Measurements from ENCODE around the gene RPS6KL1.

Gene RPS6KL1

GRCh38 chr14:74911704-74912103, 11.4 kb downstream of the RPS6KL1 start:
- Histone ChIP-seq H4K8ac (ENCODE audit: low read length) (no peak overlapping the region), H2BK5ac (ENCODE audit: low read depth, low read length, poor library complexity, severe bottlenecking) (no peak overlapping the region), H3K18ac (ENCODE audit: low read depth in 1 of 2, low read length in 2 of 2) (no peak overlapping the region), H2AFZ (ENCODE audit: low read depth, low read length) (no peak overlapping the region), H3K4ac (ENCODE audit: low read depth in 1 of 2, low read length in 2 of 2) (no peak overlapping the region), H3K27ac (ENCODE audit: low read length, poor library complexity, severe bottlenecking) (no peak overlapping the region), H3K4me1 (ENCODE audit: control insufficient read depth, insufficient read depth, low read depth, low read length) (peaks cover 4% of the 10 kb centered on the region), H2AK5ac (ENCODE audit: low read length, severe bottlenecking) (no peak overlapping the region), H3K27me3 (ENCODE audit: control insufficient read depth in 1 of 2, insufficient read depth in 1 of 2, low read length in 2 of 2) (no peaks in the 10 kb centered on the region), H4K91ac (ENCODE audit: low read length) (no peak overlapping the region), H2BK15ac (ENCODE audit: low read depth, poor library complexity, severe bottlenecking) (no peak overlapping the region), H2BK120ac (ENCODE audit: low read depth, low read length) (no peak overlapping the region), H2BK12ac (ENCODE audit: low read length in 2 of 2) (no peak overlapping the region), H3K14ac (ENCODE audit: low read length in 2 of 2) (no peak overlapping the region), H3K23ac (ENCODE audit: low read length in 2 of 2) (no peak overlapping the region), H3K79me1 (replicated peaks; ENCODE audit: low read length, poor library complexity, severe bottlenecking) (no peaks in the 10 kb centered on the region), H3K4me2 (ENCODE audit: low read length, poor library complexity, severe bottlenecking) (no peak overlapping the region), H3K4me3 (ENCODE audit: insufficient read depth in 1 of 2, low read depth in 1 of 2, low read length in 2 of 2) (no peak overlapping the region), H3K9ac (ENCODE audit: low read length) (no peak overlapping the region), H3K36me3 (ENCODE audit: control insufficient read depth in 1 of 2, insufficient read depth in 2 of 2, low read depth in 1 of 2, low read length in 2 of 2) (peaks cover 2 to 15% of the 10 kb centered on the region in 2 experiments), H3K9me3 (ENCODE audit: control insufficient read depth, low read length) (no peaks in the 10 kb centered on the region)
- 98% methylated on average over 5 of the region's 5 CpGs for WGBS
- DNase-seq = no peak

- Histone ChIP-seq H3K27me3 (ENCODE audit: control insufficient read depth in 1 of 2, insufficient read depth in 1 of 2, low read length in 2 of 2) (no peaks in the 10 kb centered on the region), H3K9me3 (ENCODE audit: control insufficient read depth, low read length) (no peaks in the 10 kb centered on the region), H4K8ac (ENCODE audit: low read length) (no peak overlapping the region), H3K4me3 (ENCODE audit: insufficient read depth in 1 of 2, low read depth in 1 of 2, low read length in 2 of 2) (no peak overlapping the region), H2AK5ac (ENCODE audit: low read length, severe bottlenecking) (no peak overlapping the region), H2BK12ac (ENCODE audit: low read length in 2 of 2) (no peak overlapping the region), H3K27ac (ENCODE audit: low read length, poor library complexity, severe bottlenecking) (no peak overlapping the region), H3K79me1 (replicated peaks; ENCODE audit: low read length, poor library complexity, severe bottlenecking) (no peaks in the 10 kb centered on the region), H3K4ac (ENCODE audit: low read depth in 1 of 2, low read length in 2 of 2) (no peak overlapping the region), H4K91ac (ENCODE audit: low read length) (no peak overlapping the region), H2BK5ac (ENCODE audit: low read depth, low read length, poor library complexity, severe bottlenecking) (no peak overlapping the region), H2AFZ (ENCODE audit: low read depth, low read length) (no peak overlapping the region), H3K4me2 (ENCODE audit: low read length, poor library complexity, severe bottlenecking) (no peak overlapping the region), H2BK15ac (ENCODE audit: low read depth, poor library complexity, severe bottlenecking) (no peak overlapping the region), H2BK120ac (ENCODE audit: low read depth, low read length) (no peak overlapping the region), H3K23ac (ENCODE audit: low read length in 2 of 2) (no peak overlapping the region), H3K4me1 (ENCODE audit: control insufficient read depth, insufficient read depth, low read depth, low read length) (peaks cover 7% of the 10 kb centered on the region), H3K36me3 (ENCODE audit: control insufficient read depth in 1 of 2, insufficient read depth in 2 of 2, low read depth in 1 of 2, low read length in 2 of 2) (peaks cover 6 to 20% of the 10 kb centered on the region in 2 experiments), H3K9ac (ENCODE audit: low read length) (no peak overlapping the region), H3K18ac (ENCODE audit: low read depth in 1 of 2, low read length in 2 of 2) (no peak overlapping the region), H3K14ac (ENCODE audit: low read length in 2 of 2) (no peak overlapping the region)
- DNase-seq = no peak
- WGBS = 97% methylated on average over 5 of the region's 6 CpGs
Observed at GRCh38 chr14:74911221-74911620, 11.8 kb downstream of the RPS6KL1 start.

DNA sequence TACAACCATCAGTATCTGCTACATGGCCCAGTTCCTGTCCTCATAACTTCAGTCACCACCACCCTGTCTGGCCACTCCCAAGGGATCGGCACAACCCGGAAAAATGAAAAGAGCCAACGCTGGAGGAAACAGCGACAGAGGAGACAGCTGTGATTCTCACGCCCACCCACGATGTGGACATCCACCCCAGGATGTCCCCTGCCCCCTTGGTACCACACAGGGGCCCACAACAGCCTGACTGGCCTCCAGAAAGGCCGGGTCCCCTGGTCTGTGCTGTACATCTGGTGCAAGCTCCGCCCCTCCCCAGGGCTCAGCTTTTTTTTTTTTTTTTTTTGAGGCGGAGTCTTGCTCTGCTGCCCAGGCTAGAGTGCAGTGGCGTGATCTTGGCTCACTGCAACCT, 12.5 kb downstream of the RPS6KL1 start:
- no peaks in the 10 kb centered on the region for H3K27me3 ChIP-seq (ENCODE audit: control insufficient read depth in 1 of 2, insufficient read depth in 1 of 2, low read length in 2 of 2)
- H3K4me1 ChIP-seq (ENCODE audit: control insufficient read depth, insufficient read depth, low read depth, low read length) = peaks cover 7% of the 10 kb centered on the region
- 84% methylated on average over 8 of the region's 10 CpGs for WGBS
- no peak overlapping the region for H3K4me3 ChIP-seq (ENCODE audit: insufficient read depth in 1 of 2, low read depth in 1 of 2, low read length in 2 of 2)
- no peaks in the 10 kb centered on the region for H3K9me3 ChIP-seq (ENCODE audit: control insufficient read depth, low read length)
- no peak overlapping the region for H2BK120ac ChIP-seq (ENCODE audit: low read depth, low read length)
- no peak overlapping the region for H3K4ac ChIP-seq (ENCODE audit: low read depth in 1 of 2, low read length in 2 of 2)
- H4K8ac ChIP-seq (ENCODE audit: low read length) = no peak overlapping the region
- H3K4me2 ChIP-seq (ENCODE audit: low read length, poor library complexity, severe bottlenecking) = no peak overlapping the region
- peaks cover 6 to 20% of the 10 kb centered on the region in 2 experiments for H3K36me3 ChIP-seq (ENCODE audit: control insufficient read depth in 1 of 2, insufficient read depth in 2 of 2, low read depth in 1 of 2, low read length in 2 of 2)
- H4K91ac ChIP-seq (ENCODE audit: low read length) = no peak overlapping the region
- no peak overlapping the region for H3K18ac ChIP-seq (ENCODE audit: low read depth in 1 of 2, low read length in 2 of 2)
- no peak overlapping the region for H2AFZ ChIP-seq (ENCODE audit: low read depth, low read length)
- no peak overlapping the region for H2BK5ac ChIP-seq (ENCODE audit: low read depth, low read length, poor library complexity, severe bottlenecking)
- no peak overlapping the region for H3K27ac ChIP-seq (ENCODE audit: low read length, poor library complexity, severe bottlenecking)
- no peak for DNase-seq
- H2AK5ac ChIP-seq (ENCODE audit: low read length, severe bottlenecking) = no peak overlapping the region
- H2BK15ac ChIP-seq (ENCODE audit: low read depth, poor library complexity, severe bottlenecking) = no peak overlapping the region
- no peak overlapping the region for H3K14ac ChIP-seq (ENCODE audit: low read length in 2 of 2)
- no peak overlapping the region for H3K9ac ChIP-seq (ENCODE audit: low read length)
- no peak overlapping the region for H3K23ac ChIP-seq (ENCODE audit: low read length in 2 of 2)
- no peak overlapping the region for H2BK12ac ChIP-seq (ENCODE audit: low read length in 2 of 2)
- no peaks in the 10 kb centered on the region for H3K79me1 ChIP-seq (replicated peaks; ENCODE audit: low read length, poor library complexity, severe bottlenecking)

DNA sequence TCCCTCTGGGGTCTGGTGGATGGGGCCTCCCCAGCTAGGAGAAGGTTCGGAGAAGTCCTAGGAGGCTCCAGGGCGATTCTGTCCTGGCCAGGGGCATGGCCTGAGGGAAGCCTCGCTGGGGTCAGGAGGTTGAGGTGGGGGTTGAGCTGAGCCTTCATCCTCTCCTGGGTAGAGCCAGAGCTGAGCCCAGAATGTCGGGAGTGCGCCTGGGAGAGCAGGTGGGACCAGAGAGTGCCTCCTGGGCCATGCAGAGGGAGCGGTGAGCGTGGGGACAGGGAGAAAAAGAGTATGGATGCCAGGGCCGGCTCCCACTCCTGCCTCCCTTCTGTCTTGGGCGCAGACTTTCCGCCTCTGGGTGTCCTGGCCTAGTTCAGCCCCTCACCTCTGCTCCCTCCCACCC, 13.1 kb downstream of the RPS6KL1 start:
- Histone ChIP-seq H4K8ac (ENCODE audit: low read length) (no peak overlapping the region), H3K9ac (ENCODE audit: low read length) (no peak overlapping the region), H3K14ac (ENCODE audit: low read length in 2 of 2) (no peak overlapping the region), H3K36me3 (ENCODE audit: control insufficient read depth in 1 of 2, insufficient read depth in 2 of 2, low read depth in 1 of 2, low read length in 2 of 2) (peaks cover 8 to 27% of the 10 kb centered on the region in 2 experiments), H2BK5ac (ENCODE audit: low read depth, low read length, poor library complexity, severe bottlenecking) (no peak overlapping the region), H3K18ac (ENCODE audit: low read depth in 1 of 2, low read length in 2 of 2) (no peak overlapping the region), H2AFZ (ENCODE audit: low read depth, low read length) (no peak overlapping the region), H2BK15ac (ENCODE audit: low read depth, poor library complexity, severe bottlenecking) (no peak overlapping the region), H3K27ac (ENCODE audit: low read length, poor library complexity, severe bottlenecking) (no peak overlapping the region), H3K79me1 (replicated peaks; ENCODE audit: low read length, poor library complexity, severe bottlenecking) (no peaks in the 10 kb centered on the region), H2BK12ac (ENCODE audit: low read length in 2 of 2) (no peak overlapping the region), H3K9me3 (ENCODE audit: control insufficient read depth, low read length) (no peaks in the 10 kb centered on the region), H3K27me3 (ENCODE audit: control insufficient read depth in 1 of 2, insufficient read depth in 1 of 2, low read length in 2 of 2) (no peaks in the 10 kb centered on the region), H3K4me1 (ENCODE audit: control insufficient read depth, insufficient read depth, low read depth, low read length) (peaks cover 7% of the 10 kb centered on the region), H2BK120ac (ENCODE audit: low read depth, low read length) (no peak overlapping the region), H3K4ac (ENCODE audit: low read depth in 1 of 2, low read length in 2 of 2) (no peak overlapping the region), H3K4me2 (ENCODE audit: low read length, poor library complexity, severe bottlenecking) (no peak overlapping the region), H3K23ac (ENCODE audit: low read length in 2 of 2) (no peak overlapping the region), H4K91ac (ENCODE audit: low read length) (no peak overlapping the region), H2AK5ac (ENCODE audit: low read length, severe bottlenecking) (no peak overlapping the region), H3K4me3 (ENCODE audit: insufficient read depth in 1 of 2, low read depth in 1 of 2, low read length in 2 of 2) (no peak overlapping the region)
- no peak for DNase-seq
- WGBS = 91% methylated on average over 5 of the region's 10 CpGs

Measured in mesenchymal stem cell (in vitro differentiated cells and primary cell).